Keratinocyte (primary cell): ENCODE measurements around the gene EEF1AKMT1. TPM values are rescaled to one million over a fixed set of nuclear protein-coding genes. Genes with fewer than 3 reads are reported as not detected.

Source experiments
- DNase-seq: peaks from one replicate; pipeline ENCODE4 v3.0.0-alpha.2; 2011; ENCODE audit warnings: low read depth, missing footprints, low spot score
- FAIRE-seq: peaks from 2 replicates; lab custom pipeline; 2011; peaks lifted over from hg19 to GRCh38; lab: Jason Lieb, UNC
- H2AFZ ChIP-seq: 2 replicates; pipeline ENCODE4 v1.6.0; 2012; ENCODE audit warnings: low read length, control low read depth, inconsistent platforms; ENCODE audit not compliant: control insufficient read depth
- H3K27ac ChIP-seq: 2 replicates; pipeline ENCODE4 v1.5.1; 2011; ENCODE audit warnings: low read length; ENCODE audit not compliant: control insufficient read depth, insufficient read depth
- H3K27me3 ChIP-seq: 3 replicates; pipeline ENCODE4 v1.6.0; 2011; ENCODE audit warnings: low read length; ENCODE audit not compliant: control insufficient read depth, insufficient read depth; ENCODE audit errors: extremely low read depth
- H3K36me3 ChIP-seq, 2 experiments: 2 replicates in 1 of 2; 3 replicates in 1 of 2; pipeline ENCODE4 v1.5.1; 2011; ENCODE audit warnings: low read length in 2 of 2, mild to moderate bottlenecking in 1 of 2; ENCODE audit not compliant: control insufficient read depth in 2 of 2, insufficient read depth in 2 of 2; ENCODE audit errors: extremely low read depth in 1 of 2
- H3K4me1 ChIP-seq: 3 replicates; pipeline ENCODE4 v1.5.1; 2011; ENCODE audit warnings: low read length; ENCODE audit not compliant: control insufficient read depth, insufficient read depth; ENCODE audit errors: extremely low read depth
- H3K4me2 ChIP-seq: 3 replicates; pipeline ENCODE4 v1.6.0; 2011; ENCODE audit warnings: low read depth, low read length; ENCODE audit not compliant: control insufficient read depth, insufficient read depth; ENCODE audit errors: extremely low read depth
- H3K4me3 ChIP-seq, 3 experiments: fragments of 200-600 bp in 1 of 3; sonication (generic) in 1 of 3; 2 replicates in 2 of 3; 3 replicates in 1 of 3; pipeline ENCODE4 v1.5.1; 2011 to 2016; ENCODE audit warnings: low read length in 3 of 3, mild to moderate bottlenecking in 3 of 3, control low read depth in 2 of 3, inconsistent platforms in 1 of 3, low read depth in 1 of 3, mixed read lengths in 1 of 3, mixed run types in 1 of 3, moderate library complexity in 1 of 3; ENCODE audit not compliant: control insufficient read depth in 2 of 3, insufficient read depth in 2 of 3; ENCODE audit errors: extremely low read depth in 1 of 3
- H3K79me2 ChIP-seq: 2 replicates; pipeline ENCODE4 v1.6.0; 2012; ENCODE audit warnings: low read length; ENCODE audit not compliant: control insufficient read depth, insufficient read depth
- H3K9ac ChIP-seq: 3 replicates; pipeline ENCODE4 v1.6.0; 2011; ENCODE audit warnings: low read length; ENCODE audit not compliant: control insufficient read depth, insufficient read depth; ENCODE audit errors: extremely low read depth
- H3K9me1 ChIP-seq: 3 replicates; pipeline ENCODE4 v1.6.0; 2011; ENCODE audit warnings: low read length; ENCODE audit not compliant: control insufficient read depth, insufficient read depth; ENCODE audit errors: extremely low read depth
- H3K9me3 ChIP-seq: 2 replicates; pipeline ENCODE4 v1.5.1; 2012; ENCODE audit warnings: low read depth, low read length; ENCODE audit not compliant: control insufficient read depth
- H4K20me1 ChIP-seq: 3 replicates; pipeline ENCODE4 v1.6.0; 2011; ENCODE audit warnings: low read length; ENCODE audit not compliant: control insufficient read depth, insufficient read depth; ENCODE audit errors: extremely low read depth
- CTCF ChIP-seq, 3 experiments: IDR thresholded peaks in 1 of 3; conservative IDR thresholded peaks in 1 of 3; optimal IDR thresholded peaks in 1 of 3; 2 replicates in 2 of 3; 3 replicates in 1 of 3; pipeline versions ENCODE3 to v1.5.1; 2011; ENCODE audit warnings: low read length in 3 of 3, mild to moderate bottlenecking in 3 of 3, moderate library complexity in 2 of 3, control low read depth in 1 of 3, inconsistent platforms in 1 of 3; ENCODE audit not compliant: insufficient read depth in 2 of 3; ENCODE audit errors: extremely low read depth in 1 of 3
- EZH2 ChIP-seq: IDR thresholded peaks from one replicate; pipeline ENCODE4 v1.6.1; 2012; ENCODE audit warnings: inconsistent platforms, mild to moderate bottlenecking, low read length, moderate library complexity
- dilution Hi-C: fragments of 300-500 bp; cut with MboI; formaldehyde crosslinking; loops from one replicate; pipeline ENCODE4 v1.7.0; 2020; ENCODE audit warnings: low sequenced_read_pairs; ENCODE audit not compliant: extremely low pct_ligation_motif_present
- polyA plus RNA-seq, 5 experiments: library from polyadenylated mRNA; depleted of rRNA in 3 of 5; stranded (reverse) in 3 of 5; stranded (forward) in 1 of 5; unstranded in 1 of 5; fragments of >200 nt; gene quantifications; 1 replicate in 1 of 5; 2 replicates in 3 of 5; 3 replicates in 1 of 5; pipeline versions ENCODE4 v1.2.1 to v1.2.3, GENCODE V29; 2011 to 2012; ENCODE audit warnings: missing spikeins in 2 of 5, low read depth in 1 of 5, low replicate concordance in 1 of 5

Gene EEF1AKMT1
- polyA plus RNA-seq, 1 donor (not counting 4 experiments of a cell fraction or from before 2014, with no cell fraction given), result 10.1 TPM

- H3K27ac ChIP-seq, result no peak overlapping the region
- peaks cover 9% of the 10 kb centered on the region for H3K4me1 ChIP-seq
- peaks cover 12% of the 10 kb centered on the region for H3K79me2 ChIP-seq
- no peaks in the 10 kb centered on the region for H3K9me1 ChIP-seq
- no peak overlapping the region for H3K9ac ChIP-seq
- no peaks in the 10 kb centered on the region for H3K36me3 ChIP-seq
- no peak overlapping the region for H2AFZ ChIP-seq
- H3K4me3 ChIP-seq, result no peak overlapping the region
- dilution Hi-C loops, result no loop called here
- no peaks in the 10 kb centered on the region for H3K27me3 ChIP-seq
- H3K4me2 ChIP-seq, result no peak overlapping the region
- DNase-seq, result no peak
- FAIRE-seq, result no peak
- TF ChIP-seq EZH2 (no peak), CTCF (optimal IDR thresholded peaks at IDR 0.05 in 1 of 3, IDR thresholded peaks at IDR 0.05 in 1 of 3, conservative IDR thresholded peaks at IDR 0.05 in 1 of 3; ENCODE audit: extremely low read depth in 1 of 3, insufficient read depth in 2 of 3, low read length in 3 of 3) (no peak)
- H3K9me3 ChIP-seq, result no peaks in the 10 kb centered on the region
- H4K20me1 ChIP-seq, result no peaks in the 10 kb centered on the region
Measured at GRCh38 chr13:20769091-20769490, 4.7 kb downstream of the EEF1AKMT1 start.

- FAIRE-seq (no peak), DNase-seq (no peak)
- H4K20me1 ChIP-seq, result no peaks in the 10 kb centered on the region
- peaks cover 1% of the 10 kb centered on the region for H3K4me1 ChIP-seq
- no peak overlapping the region for H3K27ac ChIP-seq
- TF ChIP-seq CTCF (optimal IDR thresholded peaks at IDR 0.05 in 1 of 3, IDR thresholded peaks at IDR 0.05 in 1 of 3, conservative IDR thresholded peaks at IDR 0.05 in 1 of 3; ENCODE audit: extremely low read depth in 1 of 3, insufficient read depth in 2 of 3, low read length in 3 of 3), result no peak
- no peak for TF ChIP-seq EZH2
- no peaks in the 10 kb centered on the region for H3K9me1 ChIP-seq
- H3K36me3 ChIP-seq, result no peaks in the 10 kb centered on the region
- no peak overlapping the region for H3K9ac ChIP-seq
- no peak overlapping the region for H2AFZ ChIP-seq
- H3K4me3 ChIP-seq, result no peak overlapping the region
- H3K27me3 ChIP-seq, result no peaks in the 10 kb centered on the region
- dilution Hi-C loops, result no loop called here
- no peak overlapping the region for H3K4me2 ChIP-seq
- H3K79me2 ChIP-seq, result peaks cover 5% of the 10 kb centered on the region
- no peaks in the 10 kb centered on the region for H3K9me3 ChIP-seq
Measured at GRCh38 chr13:20767309-20767943, 6.3 kb downstream of the EEF1AKMT1 start.
